Gastrocnemius medialis (tissue), 4 donors: ENCODE results near the gene ESPNL. TPM values are rescaled to one million over a fixed set of nuclear protein-coding genes. Genes with fewer than 3 reads are reported as not detected.

Experiments used
- ATAC-seq, 2 donors: fragments of 150-250 bp; one replicate each; pipeline ENCODE4 v1.9.1; 2016
- DNase-seq, 2 donors: peaks; one replicate each; pipeline ENCODE4 v3.0.0-alpha.2; 2019
- H3K27ac ChIP-seq, 4 donors: fragments of 200-600 bp; sonication (generic); 1 replicate in 1 of 4; 2 replicates in 3 of 4; pipeline ENCODE4 v1.5.1; 2016 to 2018; ENCODE audit warnings: mild to moderate bottlenecking in 2 of 4, moderate library complexity in 1 of 4
- H3K27me3 ChIP-seq, 3 donors: fragments of 200-600 bp; sonication (generic) in 2 of 3; 1 replicate in 1 of 3; 2 replicates in 2 of 3; pipeline versions ENCODE4 v1.5.1 to v1.6.0; 2016 to 2019; ENCODE audit warnings: mild to moderate bottlenecking in 1 of 3, moderate library complexity in 1 of 3
- H3K36me3 ChIP-seq, 2 donors: fragments of 200-600 bp; sonication (generic) in 1 of 2; one replicate each; pipeline ENCODE4 v1.5.1; 2017 to 2018
- H3K4me1 ChIP-seq, 2 donors: fragments of 200-600 bp; sonication (generic) in 1 of 2; one replicate each; pipeline ENCODE4 v1.5.1; 2016 to 2017; ENCODE audit warnings: mild to moderate bottlenecking in 2 of 2
- H3K4me3 ChIP-seq, 4 donors: fragments of 200-600 bp; sonication (generic) in 3 of 4; 1 replicate in 1 of 4; 2 replicates in 3 of 4; pipeline ENCODE4 v1.5.1; 2016 to 2019; ENCODE audit warnings: mild to moderate bottlenecking in 2 of 4
- H3K9me3 ChIP-seq, 3 donors: fragments of 200-600 bp; sonication (generic) in 2 of 3; 1 replicate in 1 of 3; 2 replicates in 2 of 3; pipeline ENCODE4 v1.5.1; 2016 to 2019
- POLR2A ChIP-seq, 2 donors: fragments of 450-650 bp; IDR thresholded peaks; one replicate each; pipeline ENCODE4 v1.6.1; 2017; ENCODE audit warnings: antibody characterized with exemption in 2 of 2, mild to moderate bottlenecking in 2 of 2, moderate library complexity in 2 of 2
- in situ Hi-C, 4 donors: fragments of 200-750 bp; cut with MboI; loops; one replicate each; pipeline versions ENCODE4 v1.15.0 to v1.8.0; 2017; ENCODE audit warnings: low sequenced_read_pairs in 4 of 4
- intact Hi-C: fragments of 100-400 bp; cut with DNase I; formaldehyde crosslinking; loops from one replicate; pipeline ENCODE4 v1.15.1; 2023; ENCODE audit warnings: low total_unique reads
- total RNA-seq, 4 donors: library from RNA; depleted of rRNA; stranded (reverse); fragments of >200 nt; gene quantifications; one replicate each; pipeline versions ENCODE4 v1.1.0 to v1.2.3, GENCODE V29; 2016
- TF ChIP-seq, protein P1 (sequence below), 5 experiments: fragments of 450-650 bp in 3 of 5; fragments of 200-600 bp in 2 of 5; sonication (generic) in 2 of 5; IDR thresholded peaks in 4 of 5; conservative IDR thresholded peaks in 1 of 5; 1 replicate in 4 of 5; 2 replicates in 1 of 5; pipeline ENCODE4 v1.5.1; 2016 to 2019; ENCODE audit warnings: antibody characterized with exemption in 5 of 5, mild to moderate bottlenecking in 3 of 5, moderate library complexity in 3 of 5

The ESPNL gene
- total RNA-seq, 4 donors from 2014 or later: 0.11 TPM; not detected in 3

DNA sequence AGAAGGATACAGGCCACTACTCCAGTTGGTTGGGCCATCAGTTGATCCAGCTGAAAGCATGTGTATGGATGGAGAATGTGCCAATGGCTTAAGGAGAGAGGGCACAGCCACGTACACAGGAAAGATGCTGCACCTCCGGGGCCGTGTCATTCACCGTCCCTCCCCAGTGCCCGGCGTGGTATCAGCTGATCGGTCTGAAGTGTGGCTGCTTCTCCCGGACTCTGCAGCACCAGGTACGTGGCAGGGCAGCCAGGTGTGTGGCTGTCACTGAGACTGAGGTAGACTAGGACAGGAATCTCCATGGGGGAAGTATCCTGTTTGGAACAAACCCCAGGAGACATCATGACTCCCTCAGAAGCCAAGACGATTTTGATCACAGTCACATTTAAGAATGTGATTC is 54.4 kb downstream of the ESPNL start:
- DNase-seq (no peak), ATAC-seq (no peak)
- in situ Hi-C loops (no loop called here), intact Hi-C loops (no loop called here)
- peaks cover 4 to 11% (median 5%) of the 10 kb centered on the region in 3 donors for H3K27me3 ChIP-seq
- no peak overlapping the region for H3K4me3 ChIP-seq
- H3K9me3 ChIP-seq: no peaks in the 10 kb centered on the region
- H3K36me3 ChIP-seq: peaks cover 0 to 10% of the 10 kb centered on the region in 2 donors
- peak overlapping the region in 3 of 4 donors; percentile 7 to 100 (median 99) for H3K27ac ChIP-seq
- TF ChIP-seq, protein P1, sequence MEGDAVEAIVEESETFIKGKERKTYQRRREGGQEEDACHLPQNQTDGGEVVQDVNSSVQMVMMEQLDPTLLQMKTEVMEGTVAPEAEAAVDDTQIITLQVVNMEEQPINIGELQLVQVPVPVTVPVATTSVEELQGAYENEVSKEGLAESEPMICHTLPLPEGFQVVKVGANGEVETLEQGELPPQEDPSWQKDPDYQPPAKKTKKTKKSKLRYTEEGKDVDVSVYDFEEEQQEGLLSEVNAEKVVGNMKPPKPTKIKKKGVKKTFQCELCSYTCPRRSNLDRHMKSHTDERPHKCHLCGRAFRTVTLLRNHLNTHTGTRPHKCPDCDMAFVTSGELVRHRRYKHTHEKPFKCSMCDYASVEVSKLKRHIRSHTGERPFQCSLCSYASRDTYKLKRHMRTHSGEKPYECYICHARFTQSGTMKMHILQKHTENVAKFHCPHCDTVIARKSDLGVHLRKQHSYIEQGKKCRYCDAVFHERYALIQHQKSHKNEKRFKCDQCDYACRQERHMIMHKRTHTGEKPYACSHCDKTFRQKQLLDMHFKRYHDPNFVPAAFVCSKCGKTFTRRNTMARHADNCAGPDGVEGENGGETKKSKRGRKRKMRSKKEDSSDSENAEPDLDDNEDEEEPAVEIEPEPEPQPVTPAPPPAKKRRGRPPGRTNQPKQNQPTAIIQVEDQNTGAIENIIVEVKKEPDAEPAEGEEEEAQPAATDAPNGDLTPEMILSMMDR (IDR thresholded peaks at IDR 0.05 in 4 of 5, conservative IDR thresholded peaks at IDR 0.05 in 1 of 5): no peak
- TF ChIP-seq POLR2A (IDR thresholded peaks at IDR 0.05): no peak
- peaks cover 34 to 41% of the 10 kb centered on the region in 2 donors for H3K4me1 ChIP-seq

DNA sequence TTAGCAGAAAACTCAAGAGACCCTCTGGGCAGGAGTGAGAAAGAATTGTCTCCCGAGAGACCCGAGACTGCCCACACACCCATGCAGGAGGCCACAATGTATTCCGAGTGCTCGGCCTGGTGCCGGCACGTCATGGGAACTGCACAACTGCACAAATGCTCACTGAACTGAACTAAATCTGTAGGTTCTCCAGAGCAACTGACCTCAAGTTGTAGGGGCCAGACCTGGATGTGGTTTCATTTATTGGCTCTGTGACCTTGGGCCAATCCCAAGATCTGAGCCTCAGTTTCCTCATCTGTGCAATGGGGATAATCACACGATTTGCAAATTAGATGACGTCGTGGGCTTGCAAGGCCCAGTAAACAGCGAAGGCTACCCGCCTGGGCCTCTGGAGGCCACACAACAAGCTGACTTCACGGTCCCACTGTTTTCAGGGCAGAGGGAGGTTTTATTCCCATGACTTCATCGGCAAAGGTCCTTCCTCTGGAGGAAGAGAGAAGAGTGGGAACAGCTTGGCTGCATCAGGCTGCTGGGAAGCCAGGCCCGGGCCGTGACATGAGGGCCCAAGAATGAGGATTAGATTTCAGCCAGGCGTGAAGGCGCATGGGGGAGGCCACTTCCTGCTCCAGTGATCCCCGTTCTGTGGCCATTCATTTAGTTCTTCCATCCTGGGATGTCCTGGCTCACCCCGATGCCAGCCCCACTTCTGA is 55.1 kb downstream of the ESPNL start:
- DNase-seq (peak in 1 of 2 donors; percentile 60), ATAC-seq (peak; percentile 18 to 62)
- Histone ChIP-seq H3K4me3 (no peak overlapping the region), H3K4me1 (peaks cover 31 to 35% of the 10 kb centered on the region in 2 donors), H3K9me3 (no peaks in the 10 kb centered on the region), H3K27me3 (peaks cover 8 to 16% (median 11%) of the 10 kb centered on the region in 3 donors), H3K36me3 (peaks cover 0 to 10% of the 10 kb centered on the region in 2 donors), H3K27ac (peak overlapping the region in 3 of 4 donors; percentile 33 to 100 (median 57))
- peak in 1 of 2 donors; percentile 20 for TF ChIP-seq POLR2A (IDR thresholded peaks at IDR 0.05)
- TF ChIP-seq, protein P1 (IDR thresholded peaks at IDR 0.05 in 4 of 5, conservative IDR thresholded peaks at IDR 0.05 in 1 of 5): no peak
- intact Hi-C loops: no loop called here
- in situ Hi-C loops: no loop called here

DNA sequence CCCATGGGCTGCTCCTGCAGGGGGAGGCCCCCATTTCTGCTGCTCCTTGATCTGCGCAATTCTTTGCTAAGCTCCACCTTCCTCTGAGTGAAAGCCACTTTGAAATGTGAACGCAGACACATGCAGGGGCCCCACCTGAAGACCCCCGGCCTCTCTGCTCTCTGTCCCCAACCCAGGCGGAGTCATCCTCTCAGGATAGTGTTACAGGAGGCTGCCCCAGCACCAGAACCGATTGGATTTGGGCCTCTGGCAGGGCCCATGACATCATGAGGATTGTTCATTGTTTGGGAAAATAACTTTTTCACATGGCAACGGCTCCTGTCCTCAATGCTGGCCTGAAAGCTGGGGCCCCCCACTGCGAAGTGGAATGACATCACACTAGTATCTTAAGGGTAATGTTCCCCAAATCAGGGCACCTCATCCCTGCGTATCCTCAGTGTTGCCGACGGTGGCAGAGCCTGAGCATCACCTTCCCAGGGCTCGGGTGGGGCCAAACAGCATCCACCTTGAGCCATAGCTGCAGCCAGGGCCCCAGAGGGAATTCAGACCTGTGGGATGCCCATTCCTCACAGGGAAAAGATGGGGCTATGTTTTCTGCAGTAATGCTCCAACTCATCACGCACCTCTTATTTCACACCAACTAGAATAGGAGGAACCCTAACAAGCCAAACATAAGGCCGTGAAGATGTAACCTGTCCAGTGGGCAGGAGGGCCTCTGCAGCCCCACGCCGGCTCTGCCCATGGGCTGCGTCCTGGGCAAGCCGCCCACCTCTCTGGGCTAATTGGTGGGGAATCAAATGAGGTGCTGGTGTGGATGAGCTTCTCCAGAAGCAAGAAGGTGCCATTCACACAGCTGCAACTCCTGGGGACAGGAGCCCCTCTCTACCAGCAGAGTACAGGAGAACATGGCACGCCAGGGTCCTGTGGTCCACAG is 55.9 kb downstream of the ESPNL start:
- intact Hi-C loops: no loop called here
- no peak overlapping the region for H3K4me3 ChIP-seq
- ATAC-seq: no peak
- H3K27me3 ChIP-seq: peaks cover 8 to 16% (median 14%) of the 10 kb centered on the region in 3 donors
- in situ Hi-C loops: no loop called here
- peak overlapping the region in 3 of 4 donors; percentile 33 to 100 (median 57) for H3K27ac ChIP-seq
- peaks cover 23 to 28% of the 10 kb centered on the region in 2 donors for H3K4me1 ChIP-seq
- peaks cover 0 to 4% of the 10 kb centered on the region in 2 donors for H3K36me3 ChIP-seq
- no peaks in the 10 kb centered on the region for H3K9me3 ChIP-seq
- peak in 1 of 2 donors; percentile 26 for DNase-seq
- TF ChIP-seq, protein P1 (IDR thresholded peaks at IDR 0.05 in 4 of 5, conservative IDR thresholded peaks at IDR 0.05 in 1 of 5): no peak
- peak in 1 of 2 donors; percentile 21 for TF ChIP-seq POLR2A (IDR thresholded peaks at IDR 0.05)

DNA sequence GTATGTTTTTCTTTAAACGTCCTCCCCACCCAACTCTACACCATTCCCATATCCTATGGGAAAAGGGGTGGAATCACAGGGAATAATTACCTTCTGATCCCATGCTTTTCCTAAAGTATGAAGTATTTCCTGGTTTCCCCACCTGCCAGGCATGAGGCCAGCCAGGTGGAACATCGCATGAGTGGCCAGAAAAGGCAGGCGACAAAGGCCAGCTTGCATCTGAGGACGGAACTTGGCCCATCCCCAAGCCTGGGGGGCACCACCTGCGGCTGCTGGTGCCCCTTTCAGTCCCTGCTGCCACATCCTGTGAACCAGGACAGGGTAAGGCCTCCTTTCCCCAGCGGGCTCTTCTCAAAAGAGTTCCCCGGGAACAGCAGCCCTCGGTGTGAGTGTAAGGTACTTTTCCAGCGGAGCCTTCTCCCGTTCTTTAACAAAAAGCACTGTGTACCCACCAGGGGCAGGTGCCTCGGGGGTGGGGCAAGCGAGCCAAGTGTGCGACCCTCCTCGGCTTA is 57.4 kb downstream of the ESPNL start:
- H3K9me3 ChIP-seq: no peaks in the 10 kb centered on the region
- intact Hi-C loops (no loop called here), in situ Hi-C loops (no loop called here)
- no peaks in the 10 kb centered on the region for H3K36me3 ChIP-seq
- H3K4me1 ChIP-seq: peaks cover 18 to 26% of the 10 kb centered on the region in 2 donors
- TF ChIP-seq, protein P1 (IDR thresholded peaks at IDR 0.05 in 4 of 5, conservative IDR thresholded peaks at IDR 0.05 in 1 of 5): no peak
- no peak for TF ChIP-seq POLR2A (IDR thresholded peaks at IDR 0.05)
- ATAC-seq: no peak
- peaks cover 8 to 16% (median 14%) of the 10 kb centered on the region in 3 donors for H3K27me3 ChIP-seq
- peak in 1 of 2 donors; percentile 31 for DNase-seq
- H3K4me3 ChIP-seq: no peak overlapping the region
- H3K27ac ChIP-seq: peak overlapping the region in 1 of 4 donors; percentile 29
